Measurements from ENCODE around the gene UBE2Z. TPM values are rescaled to one million over a fixed set of nuclear protein-coding genes. Genes with fewer than 3 reads are reported as not detected.

UBE2Z gene
- polyA plus RNA-seq, 2 of the 4 experiments (the other 2 are of a cell fraction): 109 to 174 TPM

GRCh38 chr17:48894886-48895285 is 13.3 kb upstream of the UBE2Z start:
- H3K4me3 ChIP-seq: no peak overlapping the region
- H3K4me1 ChIP-seq: peaks cover 30% of the 10 kb centered on the region
- no peak overlapping the region for H3K27ac ChIP-seq
- H3K4me2 ChIP-seq: no peak overlapping the region
- FAIRE-seq (no peak), ATAC-seq (no peak), DNase-seq (ENCODE audit: low read depth in 1 of 2, low spot score in 1 of 2) (no peak)
- CTCF ChIA-PET: interaction anchor here (0.8 to 76.6 kb wide), 10 partner anchors 11 to 223 kb away, joined by 3 to 3251 read pairs (median 5); partner anchors contain the start of genes CALCOCO2 and TTLL6
- TF ChIP-seq POLR2A (IDR thresholded peaks at IDR 0.05; ENCODE audit: low read length): no peak
- no peak for TF ChIP-seq PHF8 (IDR thresholded peaks at IDR 0.05; ENCODE audit: borderline replicate concordance, low read depth)
- no peak for TF ChIP-seq MAX (IDR thresholded peaks at IDR 0.05)
- TF ChIP-seq CTCF (IDR thresholded peaks at IDR 0.05): no peak
- TF ChIP-seq RCOR1 (IDR thresholded peaks at IDR 0.05; ENCODE audit: low read depth, low read length): no peak
- TF ChIP-seq POLR2AphosphoS2 (conservative IDR thresholded peaks at IDR 0.05; ENCODE audit: low read length): no peak
- TF ChIP-seq HOXB13 (CRISPR knock-in tag; IDR thresholded peaks at IDR 0.05; ENCODE audit: low read depth): no peak
- no peak for TF ChIP-seq NPAS2 (CRISPR knock-in tag; IDR thresholded peaks at IDR 0.05; ENCODE audit: borderline replicate concordance)
- TF ChIP-seq RNF2 (IDR thresholded peaks at IDR 0.05; ENCODE audit: borderline replicate concordance, low read depth): no peak
- TF ChIP-seq HOXA7 (CRISPR knock-in tag; IDR thresholded peaks at IDR 0.05): no peak
- no peak for TF ChIP-seq CHD2 (IDR thresholded peaks at IDR 0.05; ENCODE audit: low read length, partially characterized antibody)
- TF ChIP-seq GATA3 (IDR thresholded peaks at IDR 0.05; ENCODE audit: borderline replicate concordance): no peak
- no peak for TF ChIP-seq SMC3 (IDR thresholded peaks at IDR 0.05)
- TF ChIP-seq NFE2L2 (conservative IDR thresholded peaks at IDR 0.05; ENCODE audit: low read length): no peak
- TF ChIP-seq REST (IDR thresholded peaks at IDR 0.05): no peak
- WGBS (ENCODE audit: missing lambda C conversion rate): 86% methylated on average over 3 of the region's 3 CpGs
- POLR2A ChIA-PET: no interaction called here
- no peaks in the 10 kb centered on the region for H3K9me3 ChIP-seq

- ATAC-seq (peak; percentile 17 to 44; a peak in 4 of 6 replicates), FAIRE-seq (no peak), DNase-seq (ENCODE audit: low read depth in 1 of 2, low spot score in 1 of 2) (no peak)
- CTCF ChIA-PET: interaction anchor here (0.9 to 5.0 kb wide), 5 partner anchors 9 to 131 kb away, joined by 4 to 32 read pairs (median 5); partner anchors contain the start of gene ATP5MC1
- Histone ChIP-seq H3K4me2 (no peak overlapping the region), H3K4me1 (peaks cover 27% of the 10 kb centered on the region), H3K4me3 (no peak overlapping the region), H3K9me3 (no peaks in the 10 kb centered on the region), H3K27ac (no peak overlapping the region)
- TF ChIP-seq MAZ (IDR thresholded peaks at IDR 0.05; ENCODE audit: borderline replicate concordance, low read depth, low read length) (no peak), TFCP2L1 (CRISPR knock-in tag; IDR thresholded peaks at IDR 0.05) (no peak), POLR2AphosphoS2 (conservative IDR thresholded peaks at IDR 0.05; ENCODE audit: low read length) (no peak)
- POLR2A ChIA-PET: no interaction called here
- 80% methylated on average over 1 of the region's 1 CpG for WGBS (ENCODE audit: missing lambda C conversion rate)
Observed at GRCh38 chr17:48901241-48901640, 7.0 kb upstream of the UBE2Z start.

GRCh38 chr17:48903401-48903800 is 4.8 kb upstream of the UBE2Z start:
- TF ChIP-seq CHD4 (IDR thresholded peaks at IDR 0.05; ENCODE audit: borderline replicate concordance): no peak
- no peak for TF ChIP-seq ELK1 (IDR thresholded peaks at IDR 0.05; ENCODE audit: low read depth, low read length)
- TF ChIP-seq REST (IDR thresholded peaks at IDR 0.05): no peak
- no peak for TF ChIP-seq TP53 (CRISPR knock-in tag; IDR thresholded peaks at IDR 0.05)
- TF ChIP-seq ATOH8 (CRISPR knock-in tag; IDR thresholded peaks at IDR 0.05; ENCODE audit: low read depth): no peak
- TF ChIP-seq EP300 (IDR thresholded peaks at IDR 0.05): no peak
- no peak for TF ChIP-seq HDAC2 (IDR thresholded peaks at IDR 0.05)
- POLR2A ChIA-PET: no interaction called here

More at GRCh38 chr17:48903401-48903800, 4.8 kb upstream of the UBE2Z start:
- FAIRE-seq (no peak), ATAC-seq (no peak), DNase-seq (ENCODE audit: low read depth in 1 of 2, low spot score in 1 of 2) (no peak)
- Histone ChIP-seq H3K9me3 (no peaks in the 10 kb centered on the region), H3K4me2 (peak overlapping the region; percentile 13; the same call in 1 of the 3 replicates), H3K4me1 (peaks cover 19% of the 10 kb centered on the region), H3K4me3 (no peak overlapping the region), H3K27ac (no peak overlapping the region)
- WGBS (ENCODE audit: missing lambda C conversion rate): 100% methylated on average over 1 of the region's 1 CpG
- CTCF ChIA-PET: interaction anchor here (0.7 to 5.0 kb wide), 10 partner anchors 11 to 232 kb away, joined by 3 to 32 read pairs (median 6); partner anchors contain the start of genes ATP5MC1 and PRAC2
